Thymus (tissue), 11 donors: Measurements from ENCODE around the gene CERS1. TPM values are rescaled to one million over a fixed set of nuclear protein-coding genes. Genes with fewer than 3 reads are reported as not detected.

Source experiments
- DNase-seq, 9 donors: peaks; one replicate each; pipeline ENCODE4 v3.0.0-alpha.2; 2013; ENCODE audit warnings: low spot score in 9 of 9, low read depth in 6 of 9, missing footprints in 1 of 9
- H3K27ac ChIP-seq, 2 donors: one replicate each; pipeline ENCODE4 v1.5.1; 2013; ENCODE audit warnings: control low read depth in 1 of 2, low read depth in 1 of 2, low read length in 1 of 2, mild to moderate bottlenecking in 1 of 2, moderate library complexity in 1 of 2
- H3K27me3 ChIP-seq, 2 donors: one replicate each; pipeline ENCODE4 v1.5.1; 2013; ENCODE audit warnings: low read length in 1 of 2; ENCODE audit not compliant: control insufficient read depth in 2 of 2, insufficient read depth in 1 of 2
- H3K36me3 ChIP-seq, 2 donors: one replicate each; pipeline ENCODE4 v1.5.1; 2013; ENCODE audit warnings: low read length in 1 of 2, mild to moderate bottlenecking in 1 of 2, moderate library complexity in 1 of 2; ENCODE audit not compliant: control insufficient read depth in 2 of 2, insufficient read depth in 2 of 2
- H3K4me1 ChIP-seq, 2 donors: one replicate each; pipeline ENCODE4 v1.5.1; 2013; ENCODE audit warnings: low read length in 2 of 2; ENCODE audit not compliant: control insufficient read depth in 2 of 2, insufficient read depth in 2 of 2
- H3K4me3 ChIP-seq, 2 donors: one replicate each; pipeline ENCODE4 v1.5.1; 2013; ENCODE audit warnings: low read length in 2 of 2, control low read depth in 1 of 2, mild to moderate bottlenecking in 1 of 2
- H3K9me3 ChIP-seq, 2 donors: one replicate each; pipeline ENCODE4 v1.5.1; 2013; ENCODE audit warnings: low read length in 1 of 2, mild to moderate bottlenecking in 1 of 2; ENCODE audit not compliant: control insufficient read depth in 2 of 2, insufficient read depth in 1 of 2
- WGBS: extraction: QIAGEN DNeasy Blood & Tissue Kit; methylation state at CpG from one replicate; pipeline ENCODE4 v1.1.7; 2013; 5-methylcytosine and 5-hydroxymethylcytosine counted together
- polyA plus RNA-seq: library from polyadenylated mRNA; stranded (reverse); fragments of 200-250 nt; gene quantifications from one replicate; pipeline ENCODE4 v1.2.3, GENCODE V29; 2013
- total RNA-seq: library from RNA; stranded (reverse); fragments of 120-200 nt; gene quantifications from one replicate; pipeline ENCODE4 v1.2.4, GENCODE V29; 2013
- donor health status: healthy.

The CERS1 gene
- total and polyA plus RNA-seq, 2 donors: 0.28 to 0.41 TPM

- WGBS: 96% methylated on average over 12 of the region's 12 CpGs
- no peak overlapping the region for H3K27ac ChIP-seq
- H3K9me3 ChIP-seq: no peaks in the 10 kb centered on the region
- H3K4me3 ChIP-seq: no peak overlapping the region
- H3K36me3 ChIP-seq: peaks cover 97 to 98% of the 10 kb centered on the region in 2 donors
- no peak for DNase-seq
- H3K4me1 ChIP-seq: peaks cover 0 to 21% of the 10 kb centered on the region in 2 donors
- H3K27me3 ChIP-seq: no peaks in the 10 kb centered on the region
Measured at GRCh38 chr19:18861917-18862316, 34.0 kb downstream of the CERS1 start.

DNA sequence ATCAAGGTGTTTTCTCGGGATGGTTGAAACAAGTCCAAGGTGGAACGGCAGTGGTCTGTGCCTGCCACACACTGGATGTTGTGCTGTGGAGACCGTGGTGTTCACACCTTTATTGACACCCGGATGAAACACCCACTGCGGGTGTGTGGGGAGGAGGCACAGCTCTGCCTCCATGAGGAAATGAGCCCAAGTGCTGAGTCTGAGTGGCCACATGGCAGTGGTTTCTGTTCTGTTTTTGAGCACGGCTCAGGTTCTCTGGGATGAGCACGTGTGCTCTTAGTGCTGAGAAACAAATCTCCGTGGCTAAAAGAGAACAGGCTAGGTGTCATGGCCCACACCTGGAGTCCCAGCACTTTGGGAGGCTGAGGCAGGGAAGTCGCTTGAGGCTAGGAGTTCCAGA is 34.7 kb downstream of the CERS1 start:
- Histone ChIP-seq H3K36me3 (peaks cover 98% of the 10 kb centered on the region in 2 donors), H3K27ac (no peak overlapping the region), H3K4me3 (no peak overlapping the region), H3K4me1 (peaks cover 0 to 21% of the 10 kb centered on the region in 2 donors), H3K27me3 (no peaks in the 10 kb centered on the region), H3K9me3 (no peaks in the 10 kb centered on the region)
- DNase-seq: no peak
- WGBS: 92% methylated on average over 9 of the region's 9 CpGs

DNA sequence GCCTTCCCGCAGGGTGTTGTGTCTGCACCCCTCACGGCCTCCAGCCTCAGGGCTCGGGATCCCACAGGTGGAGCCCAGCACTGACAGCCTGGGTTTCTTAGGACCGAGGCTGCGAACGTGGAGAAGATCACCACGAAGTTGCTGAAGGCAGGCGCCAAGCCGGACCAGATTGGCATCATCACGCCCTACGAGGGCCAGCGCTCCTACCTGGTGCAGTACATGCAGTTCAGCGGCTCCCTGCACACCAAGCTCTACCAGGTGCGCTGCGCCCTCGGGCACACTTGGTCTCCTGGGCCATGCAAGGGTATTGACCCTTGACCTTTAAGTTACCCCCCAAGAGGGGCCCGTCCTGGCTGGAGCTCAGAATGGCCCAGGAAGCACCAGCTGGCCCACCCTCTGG is 35.2 kb downstream of the CERS1 start:
- H3K27ac ChIP-seq: no peak overlapping the region
- H3K36me3 ChIP-seq: peaks cover 98% of the 10 kb centered on the region in 2 donors
- no peaks in the 10 kb centered on the region for H3K9me3 ChIP-seq
- no peak overlapping the region for H3K4me3 ChIP-seq
- WGBS: 98% methylated on average over 17 of the region's 17 CpGs
- peaks cover 0 to 21% of the 10 kb centered on the region in 2 donors for H3K4me1 ChIP-seq
- no peak for DNase-seq
- no peaks in the 10 kb centered on the region for H3K27me3 ChIP-seq

DNA sequence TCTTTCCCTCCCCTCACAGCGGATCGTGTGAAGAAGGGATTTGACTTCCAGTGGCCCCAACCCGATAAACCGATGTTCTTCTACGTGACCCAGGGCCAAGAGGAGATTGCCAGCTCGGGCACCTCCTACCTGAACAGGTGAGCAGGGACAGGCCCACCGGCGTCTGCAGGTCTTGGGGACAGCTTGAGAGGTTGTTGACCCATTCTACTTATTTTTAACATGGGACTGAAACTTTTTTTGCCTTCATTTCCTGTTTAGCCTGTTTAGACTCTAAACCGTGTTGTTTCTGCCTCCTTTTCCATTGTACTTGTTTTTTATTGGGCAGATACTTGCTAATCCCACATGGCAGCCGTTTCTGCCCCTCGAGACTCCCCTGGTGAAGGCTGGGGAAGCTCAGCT is 35.7 kb downstream of the CERS1 start:
- Histone ChIP-seq H3K36me3 (peaks cover 98% of the 10 kb centered on the region in 2 donors), H3K27me3 (no peaks in the 10 kb centered on the region), H3K9me3 (no peaks in the 10 kb centered on the region), H3K27ac (peak overlapping the region in 1 of 2 donors; percentile 19), H3K4me3 (no peak overlapping the region), H3K4me1 (peaks cover 0 to 21% of the 10 kb centered on the region in 2 donors)
- 95% methylated on average over 11 of the region's 11 CpGs for WGBS
- DNase-seq: no peak

- peak overlapping the region in 1 of 2 donors; percentile 17 for H3K27ac ChIP-seq
Measured at GRCh38 chr19:18859676-18860301, 36.2 kb downstream of the CERS1 start.

GRCh38 chr19:18858906-18859646 is 36.9 kb downstream of the CERS1 start:
- no peak for DNase-seq
- Histone ChIP-seq H3K27me3 (no peaks in the 10 kb centered on the region), H3K4me1 (peaks cover 0 to 21% of the 10 kb centered on the region in 2 donors), H3K9me3 (no peaks in the 10 kb centered on the region), H3K36me3 (peaks cover 99 to 100% of the 10 kb centered on the region in 2 donors), H3K27ac (no peak overlapping the region), H3K4me3 (no peak overlapping the region)
- 97% methylated on average over 21 of the region's 21 CpGs for WGBS

More at GRCh38 chr19:18859676-18860301, 36.2 kb downstream of the CERS1 start:
- H3K9me3 ChIP-seq: no peaks in the 10 kb centered on the region
- no peak overlapping the region for H3K4me3 ChIP-seq
- 96% methylated on average over 12 of the region's 12 CpGs for WGBS
- H3K4me1 ChIP-seq: peaks cover 0 to 21% of the 10 kb centered on the region in 2 donors
- H3K27me3 ChIP-seq: no peaks in the 10 kb centered on the region
- no peak for DNase-seq
- peaks cover 98% of the 10 kb centered on the region in 2 donors for H3K36me3 ChIP-seq

DNA sequence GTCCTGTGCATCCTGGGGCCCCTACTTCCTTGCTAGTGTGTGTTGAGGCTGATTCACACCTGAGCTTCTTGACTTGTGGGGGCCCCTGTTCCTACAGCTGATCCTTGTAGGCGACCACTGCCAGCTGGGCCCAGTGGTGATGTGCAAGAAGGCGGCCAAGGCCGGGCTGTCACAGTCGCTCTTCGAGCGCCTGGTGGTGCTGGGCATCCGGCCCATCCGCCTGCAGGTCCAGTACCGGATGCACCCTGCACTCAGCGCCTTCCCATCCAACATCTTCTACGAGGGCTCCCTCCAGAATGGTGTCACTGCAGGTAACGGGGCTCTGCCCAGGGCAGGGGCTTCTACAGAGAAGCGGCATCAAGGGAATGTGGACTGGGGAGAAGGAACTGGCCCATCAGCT is 38.7 kb downstream of the CERS1 start:
- no peak for DNase-seq
- Histone ChIP-seq H3K27ac (no peak overlapping the region), H3K9me3 (no peaks in the 10 kb centered on the region), H3K4me3 (no peak overlapping the region), H3K27me3 (no peaks in the 10 kb centered on the region), H3K4me1 (peaks cover 0 to 21% of the 10 kb centered on the region in 2 donors), H3K36me3 (peaks cover 99 to 100% of the 10 kb centered on the region in 2 donors)
- 98% methylated on average over 13 of the region's 13 CpGs for WGBS

DNA sequence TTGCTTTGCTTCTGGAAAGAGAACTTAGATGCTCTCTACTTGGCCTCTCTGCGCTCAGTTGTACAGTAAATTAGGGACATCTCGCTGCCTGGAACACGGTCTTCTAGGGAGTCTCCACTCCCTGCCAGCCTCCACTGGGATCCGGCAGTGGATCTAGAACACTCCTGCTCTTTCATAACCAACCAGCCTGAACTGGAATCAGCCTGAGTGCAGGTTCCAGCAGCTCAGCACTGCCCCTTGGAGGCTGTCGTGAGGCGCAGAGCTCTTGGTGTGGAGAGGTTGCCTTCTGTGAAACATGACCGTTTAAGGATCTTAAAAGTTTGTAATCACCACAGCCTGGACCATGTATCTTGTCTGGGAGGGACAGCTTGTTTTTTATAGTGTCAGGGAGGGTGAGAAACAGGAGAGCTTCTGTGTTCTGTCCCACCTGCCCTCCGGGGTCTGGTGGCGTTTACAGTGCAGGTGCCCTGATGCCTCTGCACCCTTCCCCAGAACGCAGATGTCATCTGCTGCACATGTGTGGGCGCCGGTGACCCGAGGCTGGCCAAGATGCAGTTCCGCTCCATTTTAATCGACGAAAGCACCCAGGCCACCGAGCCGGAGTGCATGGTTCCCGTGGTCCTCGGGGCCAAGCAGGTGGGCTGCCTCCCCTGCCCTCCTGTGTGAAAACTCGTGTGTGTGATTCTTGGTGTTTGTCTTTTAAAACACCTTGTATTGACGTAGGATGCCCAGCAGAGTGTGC is 39.4 kb downstream of the CERS1 start:
- 93% methylated on average over 22 of the region's 22 CpGs for WGBS
- H3K27me3 ChIP-seq: no peaks in the 10 kb centered on the region
- H3K27ac ChIP-seq: no peak overlapping the region
- peaks cover 99 to 100% of the 10 kb centered on the region in 2 donors for H3K36me3 ChIP-seq
- H3K9me3 ChIP-seq: no peaks in the 10 kb centered on the region
- no peak for DNase-seq
- H3K4me3 ChIP-seq: no peak overlapping the region
- peaks cover 0 to 17% of the 10 kb centered on the region in 2 donors for H3K4me1 ChIP-seq
